NCI-H2107 treated with DMSO at 0.1 percent for 48 hours (cell line): ENCODE measurements around the gene MEGF6.

ENCODE experiments used
- DNase-seq: peaks from one replicate; lab custom pipeline; 2025; ENCODE audit not compliant: unreplicated experiment; lab: John Stamatoyannopoulos, UW

MEGF6 gene

DNA sequence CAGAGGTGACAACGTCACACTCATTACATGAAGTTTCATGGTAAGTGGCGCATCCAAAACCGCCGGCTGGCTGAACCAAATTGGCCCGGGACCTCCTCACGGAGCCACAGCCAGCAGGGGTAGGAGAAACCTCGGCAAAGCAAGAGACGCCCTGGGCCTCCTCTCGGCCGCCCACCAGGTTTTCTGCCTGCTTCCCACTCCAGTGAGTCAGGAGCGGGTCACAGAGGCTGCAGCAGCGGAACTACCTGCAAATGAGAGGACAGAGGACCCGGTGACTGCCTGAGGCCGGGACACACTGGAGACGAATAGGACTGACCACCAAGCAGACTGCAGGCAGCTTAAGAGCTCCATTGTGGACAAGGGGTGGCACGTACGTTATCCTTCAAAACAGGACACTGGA is 55.0 kb downstream of the MEGF6 start:
- DNase-seq: no peak

GRCh38 chr1:3555131-3555920 is 56.0 kb downstream of the MEGF6 start:
- no peak for DNase-seq

GRCh38 chr1:3553940-3554223 is 57.4 kb downstream of the MEGF6 start:
- no peak for DNase-seq

DNA sequence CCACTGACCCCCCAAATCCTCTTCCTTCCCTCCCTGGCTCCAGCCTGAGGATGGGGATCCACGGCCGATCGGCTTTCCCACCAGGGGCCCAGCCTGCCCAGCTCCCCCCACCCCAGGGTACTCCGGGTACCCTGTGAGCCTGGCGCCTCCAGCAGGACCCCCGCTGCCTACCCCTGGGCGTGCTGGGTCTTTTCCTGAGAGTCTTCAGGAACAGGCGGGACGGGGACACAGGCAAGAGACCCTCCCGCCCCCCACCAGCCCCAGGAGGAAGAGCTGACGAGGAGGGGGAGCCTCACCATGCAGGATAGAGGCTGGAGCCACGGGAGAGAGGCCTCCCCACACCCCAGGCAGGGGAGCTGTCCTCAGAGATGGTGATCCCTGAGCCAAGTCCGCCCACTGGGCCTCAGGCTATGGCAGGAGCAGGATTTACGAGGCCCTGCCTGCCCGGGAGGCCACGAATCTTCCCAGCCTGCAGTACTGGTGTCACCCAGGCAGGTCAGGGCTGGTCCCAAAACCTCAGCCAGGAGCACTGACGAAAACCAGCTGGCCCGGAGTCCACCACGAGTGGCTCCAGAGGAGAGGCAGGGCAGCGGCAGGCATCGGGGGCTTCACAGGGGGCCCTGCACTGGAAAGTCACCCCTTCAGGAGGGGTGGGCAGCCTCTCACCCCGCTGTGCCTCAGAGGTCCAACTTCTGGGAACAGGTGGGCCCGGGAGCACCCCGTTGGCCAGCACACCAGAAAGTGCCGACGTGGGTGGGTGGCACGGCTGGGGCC is 58.0 kb downstream of the MEGF6 start:
- DNase-seq: no peak

DNA sequence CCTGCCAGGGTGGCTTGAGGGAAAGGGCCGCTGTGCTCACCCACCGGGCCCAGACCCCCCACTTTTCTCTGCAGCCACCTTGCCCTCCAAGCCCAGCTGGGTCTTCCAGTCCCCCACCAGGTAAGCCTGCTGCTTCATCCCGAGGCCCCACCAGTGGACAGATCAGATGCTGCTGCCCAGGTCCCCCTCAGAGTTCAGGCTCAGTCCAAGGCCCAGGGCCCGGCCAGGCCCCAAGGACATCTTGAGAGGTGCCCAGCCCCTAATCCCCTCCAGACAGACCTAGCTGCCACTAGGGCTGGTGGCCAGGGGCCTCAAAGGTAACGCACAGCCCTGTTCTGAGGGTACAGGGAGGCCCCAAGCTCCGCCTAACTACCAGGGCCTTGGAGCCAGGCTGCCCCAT is 58.6 kb downstream of the MEGF6 start:
- no peak for DNase-seq

- no peak for DNase-seq
These were observed 59.1 kb downstream of the MEGF6 start for GRCh38 chr1:3552176-3552575.

DNA sequence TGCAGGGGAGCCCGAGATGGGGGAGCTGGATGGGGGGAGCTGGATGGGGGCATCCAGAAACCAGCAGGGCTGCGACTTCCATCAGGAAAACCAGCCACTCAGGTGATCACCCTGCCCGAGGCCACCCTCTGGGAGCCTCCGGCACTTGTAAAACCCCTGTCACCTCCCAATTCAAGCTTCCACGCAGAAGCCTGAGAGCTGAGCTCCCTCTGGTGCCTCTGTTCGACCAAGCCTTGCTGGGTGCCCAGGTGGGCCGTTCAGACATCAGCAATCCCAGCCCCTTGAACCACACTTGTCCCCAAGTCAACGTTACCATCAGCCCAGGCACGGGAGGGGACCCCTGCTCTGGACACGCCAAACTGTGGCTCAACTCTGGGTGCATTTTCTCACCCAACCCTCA is 59.6 kb downstream of the MEGF6 start:
- no peak for DNase-seq

DNA sequence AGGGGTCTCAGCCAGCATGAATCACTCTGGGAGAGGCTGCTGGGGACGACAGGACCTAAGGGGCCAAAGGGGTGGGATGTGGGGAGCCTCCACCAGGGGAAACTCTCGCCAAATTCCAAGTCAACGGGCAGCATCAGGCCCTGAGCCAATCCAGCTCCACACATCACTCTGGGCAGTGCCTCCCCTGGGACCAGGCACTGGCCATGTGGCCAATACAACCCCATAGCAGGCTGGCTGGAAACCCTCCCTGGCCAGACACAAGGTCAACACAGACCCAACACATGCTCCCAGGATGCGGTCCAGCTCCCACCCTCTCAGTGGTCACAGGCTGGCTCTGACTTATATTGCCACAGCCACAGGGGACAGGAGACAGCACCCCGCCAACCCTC is 60.0 kb downstream of the MEGF6 start:
- DNase-seq: no peak

GRCh38 chr1:3550511-3551289 is 60.6 kb downstream of the MEGF6 start:
- no peak for DNase-seq

DNA sequence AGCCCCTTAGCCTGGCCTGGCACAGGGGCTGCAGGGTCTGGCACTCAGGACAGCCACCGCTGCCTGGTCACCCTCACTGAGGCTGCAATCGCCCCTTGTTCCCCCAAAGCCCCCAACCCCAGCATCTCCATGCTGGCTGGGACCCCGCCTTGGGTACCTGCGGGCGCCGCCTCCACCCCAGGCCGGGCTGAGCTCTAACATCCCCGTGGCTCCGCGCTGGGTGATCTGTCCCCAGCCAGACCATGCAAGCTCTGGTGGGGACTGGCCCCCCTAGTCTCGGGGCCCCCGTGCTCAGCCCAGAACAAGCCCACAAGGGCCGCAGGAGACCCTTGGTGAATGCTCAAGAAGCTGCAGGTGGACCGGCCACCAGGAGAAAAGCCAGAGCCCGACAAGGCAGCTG is 62.4 kb downstream of the MEGF6 start:
- DNase-seq: no peak

- no peak for DNase-seq
These were observed 63.0 kb downstream of the MEGF6 start for GRCh38 chr1:3548156-3548893.

GRCh38 chr1:3547055-3548005 is 64.0 kb downstream of the MEGF6 start:
- DNase-seq: no peak

DNA sequence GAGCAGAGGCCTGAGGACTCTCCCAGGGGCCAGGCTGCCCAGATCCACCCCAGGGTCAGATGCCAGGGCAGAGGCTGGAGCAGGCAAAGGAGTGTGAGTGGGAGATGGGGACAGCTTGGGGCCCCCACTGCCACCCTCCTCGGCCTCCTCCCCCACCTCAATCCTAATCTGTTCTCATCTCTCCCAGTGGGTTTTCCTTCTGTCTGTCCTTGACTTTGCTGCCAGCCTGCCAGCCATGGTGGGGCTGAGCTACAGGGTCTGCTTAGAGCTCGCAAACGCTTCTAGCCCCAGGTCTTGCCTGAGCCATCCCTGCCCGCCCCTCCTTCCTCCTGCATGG is 65.3 kb downstream of the MEGF6 start:
- no peak for DNase-seq

DNA sequence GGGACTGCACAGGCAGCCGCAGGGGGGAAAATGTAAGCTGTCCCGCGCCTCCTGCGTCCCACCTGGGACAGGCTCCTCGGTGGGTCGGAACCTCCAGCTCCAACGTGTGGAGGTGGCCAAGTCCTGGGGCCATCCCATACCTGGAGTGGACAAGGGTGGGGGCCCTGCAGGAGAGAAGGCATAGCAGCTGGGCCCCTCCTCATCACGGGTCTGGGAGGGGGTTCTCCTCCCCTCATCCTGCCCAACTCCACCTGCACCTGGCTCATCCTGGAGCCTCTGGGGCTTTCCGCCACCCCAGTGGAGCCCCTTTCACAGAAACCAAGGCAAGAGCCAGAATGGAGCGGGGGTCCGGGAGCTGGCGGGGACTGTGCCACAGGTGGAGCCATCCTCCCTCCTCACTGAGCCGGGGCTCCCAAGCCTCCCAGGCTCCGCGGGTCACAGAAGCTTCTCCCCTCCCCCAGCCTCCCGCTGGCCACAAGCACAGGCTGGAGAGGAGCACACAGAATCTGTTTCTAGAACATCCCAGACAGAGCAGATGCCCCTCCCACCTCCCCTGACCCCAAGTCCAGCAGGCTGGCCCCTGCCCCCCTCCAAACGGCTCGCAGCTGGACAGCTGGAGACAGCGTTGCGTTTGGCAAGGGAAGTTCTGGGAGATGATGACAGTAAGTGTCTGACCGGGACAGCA is 65.8 kb downstream of the MEGF6 start:
- DNase-seq: no peak

DNA sequence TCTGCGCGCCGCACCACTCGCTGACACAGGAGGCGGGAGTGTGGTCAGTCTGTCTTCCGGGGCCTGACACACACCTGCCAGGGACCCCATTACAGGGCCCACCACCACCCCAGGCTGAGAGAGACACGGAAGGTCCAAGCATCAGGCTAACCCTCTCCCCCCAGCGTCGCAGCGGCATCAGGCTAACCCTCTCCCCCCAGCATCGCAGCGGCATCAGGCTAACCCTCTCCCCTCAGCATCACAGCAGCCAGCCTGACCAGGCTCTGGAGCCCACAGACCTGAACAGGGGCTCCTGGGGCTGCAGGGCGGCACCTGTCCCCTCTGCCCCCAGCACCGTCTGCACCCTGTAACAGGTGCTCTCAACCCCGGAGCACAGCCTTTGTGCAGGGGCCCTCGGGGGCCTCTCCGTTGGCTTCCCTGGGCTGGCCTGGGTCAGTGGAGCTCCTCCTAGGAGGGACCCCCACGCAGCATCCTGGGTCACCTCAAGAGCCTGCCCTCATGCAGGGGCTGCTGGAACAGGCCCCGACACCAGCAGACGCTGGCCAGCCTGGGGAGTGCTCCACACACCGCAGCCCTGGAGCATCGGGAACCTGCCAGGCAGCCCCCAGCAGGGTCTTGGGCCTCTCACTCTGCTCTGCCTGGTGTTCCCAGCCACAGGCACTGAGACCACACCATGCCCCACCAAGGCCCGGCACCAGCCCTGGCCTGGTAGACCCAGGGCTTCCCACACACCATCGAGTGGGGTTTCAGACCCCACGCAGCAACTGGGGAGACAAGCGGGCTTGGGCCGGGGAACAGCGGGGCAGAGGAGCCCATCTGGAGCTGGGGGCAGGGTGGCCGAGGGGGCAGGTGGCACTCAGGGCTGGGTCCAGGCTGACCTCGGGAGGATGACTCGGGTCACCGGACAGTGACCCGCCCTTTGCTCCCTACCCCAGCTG is 67.0 kb downstream of the MEGF6 start:
- no peak for DNase-seq

- no peak for DNase-seq
These were observed 68.0 kb downstream of the MEGF6 start for GRCh38 chr1:3543076-3544039.

DNA sequence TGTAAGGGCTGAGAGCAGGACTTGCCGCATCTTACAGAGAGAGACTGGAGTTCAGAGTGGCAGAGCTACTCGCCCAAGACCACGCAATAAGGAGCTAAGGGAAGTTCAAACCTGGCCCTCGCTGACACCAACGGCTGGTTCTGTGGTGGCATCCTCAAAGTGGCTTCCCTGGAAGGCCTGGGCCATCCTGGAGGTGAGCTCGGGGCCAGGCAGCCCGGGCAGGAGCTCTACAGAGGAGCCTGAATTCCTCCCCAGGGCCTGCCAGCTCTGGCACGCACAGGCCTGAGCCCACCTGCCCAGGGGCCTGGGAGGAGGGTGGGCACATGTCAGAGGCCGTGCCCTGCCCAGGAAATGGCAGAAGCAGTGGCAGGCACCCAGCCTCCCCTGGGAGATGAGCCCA is 68.6 kb downstream of the MEGF6 start:
- no peak for DNase-seq

- DNase-seq: no peak
These were observed 69.4 kb downstream of the MEGF6 start for GRCh38 chr1:3541936-3542335.
